HG02852 (cell line): ENCODE data around the gene SHQ1.
A peak's percentile ranks its signal among the peaks of the same experiment; 100 is the strongest.

Experiments
- ATAC-seq: cut with Tn5 transposase; IDR thresholded peaks from one replicate; pipeline ENCODE4 v1.9.1; 2021; ENCODE audit warnings: mild to moderate bottlenecking, moderate library complexity; ENCODE audit not compliant: unreplicated experiment

Gene SHQ1

DNA sequence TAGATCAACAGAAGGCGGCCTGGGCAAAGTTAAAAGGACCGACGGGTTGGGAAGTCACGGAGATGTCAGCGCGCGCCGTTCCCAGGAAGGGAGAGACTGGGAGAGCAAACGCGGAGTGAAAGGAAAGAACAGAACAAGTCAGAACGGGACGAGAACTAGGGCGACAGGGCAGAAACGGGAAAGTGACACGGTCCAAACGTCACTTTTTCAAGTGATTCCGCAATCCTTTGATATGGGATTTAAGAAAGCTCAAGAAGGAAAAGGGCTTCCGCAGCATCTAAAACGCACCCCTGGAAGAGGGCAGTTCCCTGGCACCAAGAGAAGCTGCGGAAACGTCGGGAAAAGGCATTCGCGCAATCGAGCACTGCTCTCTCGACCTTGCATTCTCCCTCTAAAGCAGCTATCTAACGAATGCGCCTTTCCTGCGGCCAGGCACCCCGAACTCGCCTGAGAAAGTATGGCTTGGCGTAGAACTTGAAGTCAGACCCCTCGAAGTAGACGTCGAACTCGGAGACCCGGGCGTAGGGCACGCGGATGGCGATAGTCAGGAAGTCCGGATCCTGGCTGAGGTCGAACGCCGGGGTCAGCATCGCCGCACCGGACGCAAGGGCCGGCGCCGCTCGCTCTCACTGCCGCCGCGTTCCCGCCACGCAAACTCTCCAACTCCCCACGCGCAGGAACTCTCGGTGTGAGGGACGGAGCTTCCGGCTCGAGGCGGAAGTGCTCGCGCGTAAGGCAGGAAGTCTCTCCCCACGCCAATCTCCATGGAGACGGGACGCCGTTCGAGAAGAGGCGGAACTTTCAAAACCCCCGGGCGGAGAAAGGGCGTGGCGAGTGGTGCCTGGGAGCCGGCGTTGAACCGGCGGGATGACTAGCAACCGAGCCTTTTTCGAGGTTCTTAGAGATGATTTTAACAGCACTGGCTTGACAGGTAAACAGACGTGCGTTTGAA, at the start of gene SHQ1:
SHQ1 (minus strand) TSS at position 695 of the 952 bp plus-strand sequence; CDS start at position 590, 105 bp downstream.
- ATAC-seq = peak; percentile 85

GRCh38 chr3:72897758-72898007, 49.4 kb upstream of the SHQ1 start:
- ATAC-seq = no peak

DNA sequence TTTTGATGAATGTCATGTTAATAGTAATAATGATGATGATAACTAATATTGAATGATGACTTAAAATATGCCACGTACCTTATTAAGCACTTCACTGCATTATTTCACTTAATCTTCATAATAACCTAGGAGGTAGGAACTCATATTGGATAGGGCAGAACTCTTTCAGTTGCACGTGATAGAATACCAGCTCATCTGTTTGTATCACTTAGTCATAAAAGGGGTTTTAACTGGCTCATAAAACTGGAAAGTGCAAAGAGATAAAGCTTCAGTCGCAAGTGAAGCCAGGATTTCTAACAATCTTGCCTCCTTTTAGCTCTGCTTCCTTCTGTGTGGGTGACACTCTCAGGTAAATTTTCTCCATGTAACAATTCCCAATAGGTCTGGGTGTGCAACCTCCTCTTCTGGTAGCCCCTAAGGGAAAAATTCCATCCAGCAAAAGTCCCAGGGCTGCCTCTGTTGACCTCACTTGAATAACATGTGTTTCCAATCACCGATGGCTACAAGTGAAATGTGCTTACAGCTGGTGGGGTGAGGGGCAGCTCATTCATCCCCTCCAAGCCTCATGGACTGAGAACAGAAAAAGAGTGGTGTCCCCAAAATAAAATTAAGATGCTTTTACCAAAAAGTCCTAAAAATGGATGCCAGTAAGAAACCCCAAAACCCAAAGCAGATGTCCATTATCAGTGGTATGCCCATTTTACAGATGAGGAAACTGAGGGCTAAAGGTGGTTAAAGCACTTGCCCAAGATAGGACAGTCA, 48.9 kb upstream of the SHQ1 start:
- ATAC-seq = no peak

DNA sequence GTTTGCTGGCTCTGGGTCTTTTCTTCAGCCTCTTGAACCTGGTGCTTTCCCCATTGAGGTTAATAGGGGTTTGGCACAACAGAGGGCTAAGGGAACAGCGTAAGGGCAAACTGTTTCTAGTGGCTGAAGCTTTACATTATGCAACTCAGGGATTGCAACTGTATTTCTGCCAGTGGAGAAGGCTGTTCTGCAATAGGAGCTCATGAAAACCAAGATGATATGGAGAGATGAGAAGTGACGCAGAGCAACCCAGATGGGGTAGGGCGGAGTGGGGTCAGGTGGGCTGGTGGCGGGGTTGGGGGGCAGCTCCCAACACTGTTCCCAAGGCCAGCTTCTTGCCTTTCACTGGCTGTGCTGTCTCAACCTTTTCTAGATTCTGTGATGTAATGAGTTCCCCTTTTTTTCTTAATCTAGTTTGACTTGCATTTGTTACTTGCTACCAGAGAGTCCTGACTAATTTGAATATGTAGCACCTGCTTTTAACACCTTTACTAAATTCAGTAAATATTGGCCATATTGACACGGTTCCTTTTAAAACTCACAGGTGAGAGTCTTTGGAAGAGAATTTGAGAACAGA, 46.8 kb upstream of the SHQ1 start:
- ATAC-seq = no peak

GRCh38 chr3:72892870-72893269, 44.6 kb upstream of the SHQ1 start:
- no peak for ATAC-seq

- ATAC-seq = no peak
Observed at GRCh38 chr3:72892081-72892775, 44.0 kb upstream of the SHQ1 start.

DNA sequence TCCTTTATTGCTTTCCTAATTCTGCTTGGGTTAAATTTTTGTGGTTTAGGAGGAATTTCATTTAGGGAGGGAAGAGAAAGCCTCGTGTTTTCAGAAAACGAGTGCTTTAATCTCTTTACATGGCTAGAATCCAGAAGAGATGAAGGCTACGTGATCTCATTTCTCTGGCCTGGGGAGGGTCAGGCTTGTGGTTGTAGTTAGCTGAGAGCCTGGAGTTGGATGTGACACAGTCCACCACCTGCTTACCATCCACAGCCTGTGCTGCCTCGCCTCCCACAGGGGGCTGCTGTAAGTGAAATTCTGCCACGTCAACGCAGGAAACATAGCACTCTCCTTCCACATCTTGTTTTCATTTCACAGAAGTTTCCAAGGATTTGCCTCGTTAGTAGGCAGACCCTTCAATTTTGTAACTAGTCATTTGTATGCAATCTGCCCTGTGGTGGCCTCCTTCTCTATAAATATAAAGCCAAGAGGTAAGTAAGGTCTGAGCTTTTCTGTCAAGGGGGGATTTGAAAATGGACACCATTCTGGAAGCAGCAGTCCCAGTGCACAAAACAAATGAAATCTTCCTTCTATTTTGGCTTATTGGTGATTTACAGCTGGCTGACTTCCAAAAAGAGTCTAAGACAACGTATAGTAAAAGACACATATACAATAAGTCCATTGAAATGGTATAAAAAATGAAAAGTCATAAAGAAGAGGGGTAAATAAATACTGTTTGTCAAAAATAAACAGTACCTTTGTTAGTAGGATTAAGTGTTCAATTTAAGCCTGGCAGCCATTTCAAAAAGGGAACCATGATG, 43.0 kb upstream of the SHQ1 start:
- no peak for ATAC-seq

- ATAC-seq = no peak
Observed at GRCh38 chr3:72890166-72890925, 42.1 kb upstream of the SHQ1 start.

DNA sequence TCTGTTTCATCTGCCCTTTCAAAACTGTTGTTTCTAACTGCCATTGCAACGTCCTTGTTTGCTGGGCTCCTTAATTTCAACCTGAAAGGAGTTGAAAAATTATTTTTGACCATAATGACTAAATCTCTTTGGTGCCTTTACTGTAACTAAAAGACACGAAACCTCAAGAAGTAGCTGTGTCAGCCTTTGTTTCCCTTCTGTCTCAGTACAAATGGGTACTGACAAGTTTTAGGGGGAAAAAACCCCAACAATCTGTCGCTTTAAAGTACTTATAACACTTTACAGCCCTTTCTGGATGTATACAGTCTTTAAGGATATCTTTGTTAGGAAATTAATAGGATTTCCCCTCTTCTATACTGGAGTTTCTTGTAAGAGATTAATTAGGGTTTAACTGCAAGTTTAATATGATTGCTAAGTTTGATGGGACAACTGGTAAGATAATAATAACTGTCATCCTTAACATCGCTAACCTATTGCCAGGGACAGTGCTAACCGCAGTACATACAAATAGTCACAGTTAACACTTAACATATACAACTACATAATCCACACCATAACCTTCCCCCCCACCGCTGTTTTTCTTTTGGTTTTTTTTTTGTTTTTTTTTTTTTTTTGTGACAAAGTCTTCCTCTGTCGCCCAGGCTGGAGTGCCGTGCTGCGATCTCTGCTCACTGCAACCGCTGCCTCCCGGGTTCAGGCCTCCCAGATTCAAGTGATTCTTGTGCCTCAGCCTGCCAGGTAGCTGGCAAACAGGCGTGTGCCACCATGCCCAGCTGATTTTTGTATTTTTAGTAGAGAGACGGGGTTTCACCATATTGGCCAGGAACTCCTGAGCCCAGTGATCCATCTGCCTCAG, 41.3 kb upstream of the SHQ1 start:
- no peak for ATAC-seq

- no peak for ATAC-seq
Observed at GRCh38 chr3:72888546-72889309, 40.5 kb upstream of the SHQ1 start.

DNA sequence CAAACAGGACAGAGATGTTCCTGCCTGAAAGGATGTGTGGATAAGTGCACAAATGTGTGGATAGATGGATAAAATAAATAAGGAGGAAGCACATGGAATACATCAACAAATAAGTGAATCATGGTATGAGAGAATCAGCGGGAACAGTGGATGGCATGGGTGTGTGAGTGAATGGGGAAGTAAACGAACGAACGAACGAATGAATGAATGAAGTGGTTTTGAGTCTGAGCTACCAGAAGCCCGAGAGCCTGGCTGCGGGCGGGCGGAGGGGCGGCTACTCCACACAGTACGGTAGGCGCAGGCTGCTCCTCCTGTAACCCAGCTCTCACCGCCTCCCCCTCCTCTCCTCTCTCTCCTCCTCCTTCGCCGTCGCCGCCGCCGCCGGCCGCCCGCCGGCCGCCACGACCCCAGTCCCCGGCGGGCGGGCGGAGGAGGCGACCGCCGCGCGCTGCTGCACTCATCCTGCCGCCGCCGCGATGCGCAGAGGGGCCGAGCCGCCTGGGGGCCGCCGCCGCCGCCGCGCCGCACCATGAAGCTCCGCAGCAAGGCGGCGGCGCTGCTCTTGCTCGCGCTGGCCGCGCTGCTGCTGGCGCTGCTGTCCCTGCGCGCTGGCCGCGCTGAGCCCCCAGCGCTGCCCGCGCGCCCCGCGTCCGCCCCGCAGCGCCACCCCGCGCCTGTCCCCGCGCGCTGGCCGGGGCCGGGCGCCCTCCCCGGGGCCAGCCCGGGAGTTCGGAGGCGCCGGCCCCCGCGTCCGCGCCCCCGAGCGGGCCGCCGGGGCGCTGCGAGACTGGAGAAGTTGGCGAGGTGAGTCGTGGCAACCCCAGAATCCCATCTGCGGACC, 39.7 kb upstream of the SHQ1 start, which contains the start of gene GXYLT2:
GXYLT2 (plus strand) TSS at position 342 of the 841 bp plus-strand sequence; CDS start at position 530, 188 bp downstream.
- ATAC-seq = peak; percentile 75

- no peak for ATAC-seq
Observed at GRCh38 chr3:72887343-72887704, 39.1 kb upstream of the SHQ1 start.

GRCh38 chr3:72872183-72872582, 23.9 kb upstream of the SHQ1 start:
- no peak for ATAC-seq

- ATAC-seq = no peak
Observed at GRCh38 chr3:72862314-72863090, 14.3 kb upstream of the SHQ1 start.

DNA sequence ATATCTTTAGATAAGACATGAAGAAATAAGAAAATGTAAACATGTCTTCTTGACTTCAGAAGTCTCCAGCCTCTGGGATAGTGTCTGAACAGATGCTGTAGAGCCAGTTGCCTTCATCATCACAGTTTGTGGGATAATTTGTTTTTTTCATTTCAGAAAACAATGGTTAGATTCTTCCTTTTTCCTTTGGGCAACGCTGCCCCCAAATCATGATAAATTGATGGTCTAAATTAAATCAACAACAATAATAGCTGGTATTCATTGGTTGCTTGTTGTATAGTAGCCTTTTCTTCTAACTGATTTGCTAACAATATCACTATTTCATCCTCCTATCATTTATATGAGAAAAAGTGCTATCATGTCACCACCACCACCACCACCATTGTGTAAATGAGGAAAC, 12.6 kb upstream of the SHQ1 start:
- no peak for ATAC-seq

DNA sequence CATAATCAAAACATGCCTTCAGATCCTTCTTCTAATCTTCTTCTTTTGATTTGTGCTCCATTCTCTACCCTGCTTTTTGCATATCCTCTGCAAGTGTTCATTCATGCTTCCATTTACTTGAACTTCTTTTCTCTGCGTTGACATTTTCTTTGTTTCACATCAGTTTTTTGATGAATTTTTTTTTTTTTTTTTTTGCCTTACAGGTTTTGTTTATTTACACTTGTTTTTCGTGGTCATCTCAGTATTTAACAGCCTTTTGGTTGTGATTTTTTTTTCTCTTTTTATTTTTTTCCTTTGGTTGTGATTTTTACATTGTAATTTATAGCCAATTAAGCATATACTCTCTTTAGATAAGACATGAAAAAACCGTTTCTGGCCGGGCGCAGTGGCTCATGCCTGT, 11.8 kb upstream of the SHQ1 start:
- ATAC-seq = no peak
